NCI-H2227 (cell line): Measurements from ENCODE around the gene FKBP4.
"Not testable (repeated sequence)": the region's sequence is repeated elsewhere in the genome, so short reads cannot be mapped to it uniquely, and the experiment has no call there.

Experiments used
- DNase-seq: peaks from one replicate; lab custom pipeline; 2025; ENCODE audit not compliant: unreplicated experiment; lab: John Stamatoyannopoulos, UW

The FKBP4 gene, protein sequence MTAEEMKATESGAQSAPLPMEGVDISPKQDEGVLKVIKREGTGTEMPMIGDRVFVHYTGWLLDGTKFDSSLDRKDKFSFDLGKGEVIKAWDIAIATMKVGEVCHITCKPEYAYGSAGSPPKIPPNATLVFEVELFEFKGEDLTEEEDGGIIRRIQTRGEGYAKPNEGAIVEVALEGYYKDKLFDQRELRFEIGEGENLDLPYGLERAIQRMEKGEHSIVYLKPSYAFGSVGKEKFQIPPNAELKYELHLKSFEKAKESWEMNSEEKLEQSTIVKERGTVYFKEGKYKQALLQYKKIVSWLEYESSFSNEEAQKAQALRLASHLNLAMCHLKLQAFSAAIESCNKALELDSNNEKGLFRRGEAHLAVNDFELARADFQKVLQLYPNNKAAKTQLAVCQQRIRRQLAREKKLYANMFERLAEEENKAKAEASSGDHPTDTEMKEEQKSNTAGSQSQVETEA

GRCh38 chr12:2794736-2795289 is at the start of gene FKBP4:
Gene FKBP4 (plus strand): TSS chr12:2794970. CDS start chr12:2795140, 170 bp downstream.
- peak; percentile 88 for DNase-seq

DNA sequence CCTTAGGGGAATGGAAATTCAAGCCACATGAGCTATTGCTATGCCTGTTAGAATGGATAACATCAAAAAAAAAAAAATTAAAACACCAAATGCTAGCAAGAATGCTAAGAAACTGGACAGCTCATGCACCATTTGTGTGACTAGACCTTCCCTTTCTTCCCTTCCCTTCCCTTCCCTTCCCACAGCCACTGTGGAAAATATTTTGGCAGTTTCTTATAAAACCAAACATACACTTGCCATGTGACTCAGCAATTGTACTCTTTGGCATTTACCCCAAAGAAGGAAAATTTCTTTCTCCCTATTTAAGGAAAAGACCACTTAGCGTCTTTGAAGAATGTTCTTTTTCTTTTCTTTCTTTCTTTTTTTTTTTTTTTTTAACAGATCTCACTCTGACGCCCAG is 49.1 kb upstream of the FKBP4 start:
- no peak for DNase-seq

- no peak for DNase-seq
Observed at GRCh38 chr12:2749580-2749979, 45.2 kb upstream of the FKBP4 start.

DNA sequence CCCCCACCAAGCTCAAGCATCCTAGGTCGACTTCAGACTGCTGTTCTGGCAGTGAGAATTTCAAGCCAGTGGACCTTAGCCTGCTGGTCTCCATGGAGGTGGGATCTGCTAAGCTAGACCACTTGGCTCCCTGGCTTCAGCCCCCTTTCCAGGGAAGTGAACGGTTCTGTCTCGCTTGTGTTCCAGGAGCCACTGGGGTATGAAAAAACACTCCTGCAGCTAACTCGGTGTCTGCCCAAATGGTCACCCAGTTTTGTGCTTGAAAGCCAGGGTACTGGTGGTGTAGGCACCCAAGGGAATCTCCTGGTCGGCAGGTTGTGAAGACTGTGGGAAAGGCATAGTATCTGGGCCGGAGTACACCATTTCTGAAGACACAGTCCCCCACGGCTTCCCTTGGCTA is 44.6 kb upstream of the FKBP4 start:
- no peak for DNase-seq

- no peak for DNase-seq
Observed at GRCh38 chr12:2751230-2751629, 43.5 kb upstream of the FKBP4 start.

GRCh38 chr12:2751686-2752085 is 43.1 kb upstream of the FKBP4 start:
- DNase-seq: no peak

- DNase-seq: peak; percentile 6
Observed at GRCh38 chr12:2752676-2753371, 41.9 kb upstream of the FKBP4 start.

DNA sequence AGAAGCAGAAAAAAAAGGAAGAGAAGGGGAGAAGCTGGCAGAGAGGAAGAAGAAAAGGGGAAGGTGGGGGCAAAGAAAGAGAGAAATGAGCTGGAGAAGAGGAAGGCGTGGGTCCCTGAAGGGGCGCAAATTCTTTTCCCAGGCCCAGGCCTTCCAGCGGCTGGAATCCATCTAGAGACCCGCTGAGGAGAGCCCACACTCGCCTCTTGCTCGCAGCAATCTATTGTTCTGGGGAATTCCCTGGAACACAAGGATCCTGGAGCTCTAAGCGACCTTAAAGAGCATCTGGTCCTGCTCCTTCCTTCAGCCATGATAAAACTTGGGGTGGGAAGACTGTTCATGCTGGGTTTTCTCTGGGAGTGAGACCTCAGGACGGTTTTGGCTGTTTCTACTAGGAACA is 41.2 kb upstream of the FKBP4 start:
- no peak for DNase-seq

DNA sequence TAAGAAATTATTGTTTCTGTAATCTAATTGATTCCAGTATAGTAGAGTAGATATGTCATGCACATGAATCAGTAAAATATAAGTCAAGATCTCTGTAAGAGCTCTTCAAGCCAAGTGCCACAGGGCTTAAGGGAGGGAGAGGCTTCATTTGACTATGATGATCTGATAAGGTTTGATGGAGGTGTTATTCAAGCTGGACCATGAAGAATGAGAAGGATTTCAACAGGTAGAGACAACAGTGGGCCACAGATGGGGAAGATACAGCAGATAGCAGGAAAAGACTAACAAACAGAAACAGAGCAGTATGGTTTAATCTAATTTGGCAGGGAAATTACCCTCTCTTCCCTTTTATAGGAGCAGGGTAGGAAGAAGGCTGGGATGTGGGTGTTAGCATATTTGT is 40.6 kb upstream of the FKBP4 start:
- DNase-seq: no peak

- DNase-seq: no peak
Observed at GRCh38 chr12:2756756-2757155, 38.0 kb upstream of the FKBP4 start.

DNA sequence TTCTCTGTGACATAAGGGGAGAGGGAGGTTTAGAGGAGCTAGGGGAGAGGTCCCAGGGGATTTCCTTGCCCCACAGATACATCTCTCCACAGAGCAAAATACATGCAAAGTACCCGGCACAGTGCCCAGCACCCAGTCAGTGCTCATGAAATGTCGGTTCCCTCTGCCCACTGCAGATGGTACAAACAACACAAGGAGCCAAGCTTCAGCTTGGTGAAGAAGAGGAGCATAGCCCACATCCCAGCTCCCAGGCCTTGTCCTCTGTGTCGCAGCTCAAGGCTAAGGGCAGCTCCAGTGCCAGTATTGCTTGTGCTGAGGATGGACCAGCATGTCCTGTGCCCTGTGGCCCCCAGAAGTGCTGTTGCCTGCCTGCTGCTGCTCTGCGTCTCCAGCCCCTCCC is 35.0 kb upstream of the FKBP4 start:
- no peak for DNase-seq

GRCh38 chr12:2764398-2764797 is 30.4 kb upstream of the FKBP4 start:
- DNase-seq: no peak

DNA sequence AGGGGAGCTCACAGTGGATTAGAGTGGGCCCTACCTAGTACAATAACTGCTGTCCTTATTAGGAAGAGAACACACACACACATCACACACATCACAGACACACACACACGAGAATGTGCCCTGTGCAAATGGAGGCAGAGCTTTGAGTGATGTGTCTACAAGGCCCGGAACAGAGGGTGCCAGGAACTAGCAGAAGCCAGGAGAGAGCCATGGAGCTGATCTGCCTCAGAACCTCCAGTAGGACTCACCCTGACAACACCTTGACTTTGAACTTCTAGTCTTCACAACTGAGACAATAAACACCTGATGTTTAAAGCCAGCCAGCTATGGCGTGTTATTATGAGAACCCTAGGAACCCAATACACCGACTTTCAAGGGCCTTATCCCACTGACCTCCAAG is 29.7 kb upstream of the FKBP4 start:
- no peak for DNase-seq

GRCh38 chr12:2765608-2766007 is 29.2 kb upstream of the FKBP4 start:
- no peak for DNase-seq

DNA sequence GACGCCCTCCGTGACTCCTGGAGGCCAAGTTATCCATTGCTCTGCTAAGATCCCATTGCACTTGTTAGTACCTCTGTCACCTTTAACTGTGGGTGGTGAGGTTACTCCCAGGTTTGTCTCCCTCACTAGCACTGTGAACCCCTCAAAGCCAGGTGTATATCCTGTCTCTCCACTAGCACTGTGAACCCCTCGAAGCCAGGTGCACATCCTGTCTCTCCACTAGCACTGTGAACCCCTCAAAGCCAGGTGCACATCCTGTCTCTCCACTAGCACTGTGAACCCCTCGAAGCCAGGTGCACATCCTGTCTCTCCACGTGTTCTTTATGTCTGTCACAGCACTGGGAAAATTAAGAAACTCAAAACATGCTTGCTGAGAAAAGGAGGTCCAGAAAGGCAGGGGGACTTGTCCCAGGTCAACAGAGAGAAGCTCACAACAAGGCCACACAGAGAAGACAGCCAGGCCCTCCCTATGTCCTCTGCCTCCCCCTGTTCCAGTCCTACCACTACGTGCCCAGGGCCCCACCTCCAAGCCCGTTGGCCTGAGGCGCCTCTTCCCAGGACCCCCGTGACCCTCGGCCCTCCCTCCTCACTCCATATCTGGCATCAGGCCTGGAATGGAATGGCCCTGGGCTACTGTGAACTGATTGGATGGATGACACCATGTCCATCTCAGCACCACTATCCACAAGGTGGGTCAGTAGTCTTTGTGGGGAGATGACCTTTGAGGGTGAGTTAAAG is 26.4 kb upstream of the FKBP4 start:
- no peak for DNase-seq

DNA sequence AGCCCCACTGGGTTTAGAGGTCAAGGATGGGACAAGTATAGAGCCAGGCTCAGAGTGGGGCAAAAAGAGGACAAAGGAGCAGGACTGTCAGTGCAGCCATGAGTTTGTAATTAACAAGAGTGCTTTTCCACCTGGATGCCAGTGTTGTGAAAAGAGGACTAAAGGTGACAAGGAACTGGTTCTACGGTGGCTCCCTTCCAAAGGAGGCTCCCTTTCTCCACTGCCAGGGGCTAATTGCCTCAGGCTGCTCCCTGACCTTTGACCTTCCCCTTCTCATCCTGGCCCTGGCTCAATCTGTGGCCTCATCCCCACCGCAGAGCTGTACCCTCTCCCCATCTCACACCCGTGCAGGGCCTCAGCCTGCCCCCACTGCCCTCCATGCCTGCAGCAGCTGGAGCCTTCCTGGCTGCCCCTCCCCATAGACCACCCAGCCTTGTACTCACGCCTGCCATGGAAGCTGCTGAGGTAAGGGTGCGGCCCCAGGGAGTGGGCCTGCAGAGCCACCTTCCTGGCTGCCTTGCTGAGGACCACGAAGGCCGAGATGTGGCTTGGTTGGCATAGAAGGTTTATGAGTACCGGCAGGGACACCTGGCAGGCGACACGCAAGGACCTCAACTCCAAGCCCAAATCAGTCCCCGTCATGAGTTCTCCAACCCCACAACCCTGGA is 24.8 kb upstream of the FKBP4 start:
- DNase-seq: no peak

GRCh38 chr12:2770544-2770943 is 24.2 kb upstream of the FKBP4 start:
- not testable (repeated sequence) for DNase-seq

- DNase-seq: no peak
Observed at GRCh38 chr12:2772370-2772769, 22.4 kb upstream of the FKBP4 start.

- DNase-seq: no peak
Observed at GRCh38 chr12:2773199-2773875, 21.4 kb upstream of the FKBP4 start.

- DNase-seq: no peak
Observed at GRCh38 chr12:2775431-2775830, 19.3 kb upstream of the FKBP4 start.
